Thyroid gland (tissue), 4 donors: ENCODE measurements around the gene LSAMP. TPM values are rescaled to one million over a fixed set of nuclear protein-coding genes. Genes with fewer than 3 reads are reported as not detected.

Source experiments
- DNase-seq, 2 donors: peaks; one replicate each; pipeline ENCODE4 v3.0.0-alpha.2; 2019
- H3K27ac ChIP-seq, 3 donors: fragments of 200-600 bp; sonication (generic); 1 replicate in 2 of 3; 2 replicates in 1 of 3; pipeline ENCODE4 v1.5.1; 2016 to 2019; ENCODE audit warnings: mild to moderate bottlenecking in 1 of 3, moderate library complexity in 1 of 3
- H3K27me3 ChIP-seq: fragments of 200-600 bp; sonication (generic); one replicate; pipeline ENCODE4 v1.5.1; 2019
- H3K36me3 ChIP-seq, 2 donors: fragments of 200-600 bp; sonication (generic); one replicate each; pipeline ENCODE4 v1.5.1; 2016 to 2019
- H3K4me1 ChIP-seq, 2 donors: fragments of 200-600 bp; sonication (generic); one replicate each; pipeline ENCODE4 v1.5.1; 2017 to 2019
- H3K4me3 ChIP-seq, 3 donors: fragments of 200-600 bp; sonication (generic); replicated peaks in 1 of 3; 1 replicate in 2 of 3; 2 replicates in 1 of 3; pipeline ENCODE4 v1.5.1; 2016; ENCODE audit warnings: mild to moderate bottlenecking in 1 of 3
- H3K9me3 ChIP-seq: fragments of 200-600 bp; sonication (generic); one replicate; pipeline ENCODE4 v1.5.1; 2017
- CTCF ChIP-seq, 6 experiments: fragments of 200-600 bp in 3 of 6; fragments of 450-650 bp in 3 of 6; sonication (generic) in 3 of 6; IDR thresholded peaks; one replicate each; pipeline ENCODE4 v1.5.1; 2016 to 2019; ENCODE audit warnings: antibody characterized with exemption in 6 of 6, mild to moderate bottlenecking in 2 of 6, inconsistent platforms in 1 of 6, moderate library complexity in 1 of 6
- POLR2A ChIP-seq, 2 donors: fragments of 450-650 bp; IDR thresholded peaks; one replicate each; pipeline ENCODE4 v1.6.1; 2017; ENCODE audit warnings: antibody characterized with exemption in 2 of 2, mild to moderate bottlenecking in 2 of 2, moderate library complexity in 1 of 2
- WGBS, 2 donors: methylation state at CpG; one replicate each; pipeline ENCODE4 v1.1.5; 2017; 5-methylcytosine and 5-hydroxymethylcytosine counted together
- intact Hi-C: fragments of 100-400 bp; cut with DNase I; formaldehyde crosslinking; loops from one replicate; pipeline ENCODE4 v1.15.1; 2023
- total RNA-seq, 4 donors: library from RNA; depleted of rRNA; stranded (reverse); fragments of >200 nt; gene quantifications; one replicate each; pipeline ENCODE4 v1.2.3, GENCODE V29; 2016

Gene LSAMP
- total RNA-seq, 4 donors from 2014 or later = 0.78 to 2.0 (median 1.8) TPM

GRCh38 chr3:116405231-116405630, 40.1 kb downstream of the LSAMP start:
- Histone ChIP-seq H3K4me3 (no peak overlapping the region), H3K27ac (no peak overlapping the region), H3K4me1 (no peaks in the 10 kb centered on the region), H3K36me3 (no peaks in the 10 kb centered on the region), H3K9me3 (no peaks in the 10 kb centered on the region), H3K27me3 (no peaks in the 10 kb centered on the region)
- 88 to 94% methylated on average over 2 of the region's 2 CpGs for WGBS, 2 donors
- no peak for DNase-seq
- intact Hi-C loops = no loop called here
- no peak for TF ChIP-seq CTCF (IDR thresholded peaks at IDR 0.05)
- no peak for TF ChIP-seq POLR2A (IDR thresholded peaks at IDR 0.05)

GRCh38 chr3:116399701-116400226, 45.5 kb downstream of the LSAMP start:
- Histone ChIP-seq H3K27me3 (no peaks in the 10 kb centered on the region), H3K36me3 (no peaks in the 10 kb centered on the region), H3K4me3 (no peak overlapping the region), H3K27ac (no peak overlapping the region), H3K4me1 (no peaks in the 10 kb centered on the region), H3K9me3 (no peaks in the 10 kb centered on the region)
- TF ChIP-seq POLR2A (IDR thresholded peaks at IDR 0.05) (no peak), CTCF (IDR thresholded peaks at IDR 0.05) (no peak)
- 81 to 84% methylated on average over 2 of the region's 2 CpGs for WGBS, 2 donors
- intact Hi-C loops = no loop called here
- no peak for DNase-seq

GRCh38 chr3:116394365-116394764, 50.9 kb downstream of the LSAMP start:
- TF ChIP-seq POLR2A (IDR thresholded peaks at IDR 0.05) (no peak), CTCF (IDR thresholded peaks at IDR 0.05) (no peak)
- H3K27ac ChIP-seq = no peak overlapping the region
- intact Hi-C loops = no loop called here
- H3K4me1 ChIP-seq = no peaks in the 10 kb centered on the region
- H3K4me3 ChIP-seq = no peak overlapping the region
- no peaks in the 10 kb centered on the region for H3K27me3 ChIP-seq
- no peaks in the 10 kb centered on the region for H3K36me3 ChIP-seq
- no peak for DNase-seq
- 61 to 78% methylated on average over 4 of the region's 4 CpGs for WGBS, 2 donors
- H3K9me3 ChIP-seq = no peaks in the 10 kb centered on the region

- TF ChIP-seq POLR2A (IDR thresholded peaks at IDR 0.05) = no peak
- TF ChIP-seq CTCF (IDR thresholded peaks at IDR 0.05) = no peak
- no peak overlapping the region for H3K27ac ChIP-seq
- no peaks in the 10 kb centered on the region for H3K4me1 ChIP-seq
- no peaks in the 10 kb centered on the region for H3K27me3 ChIP-seq
- intact Hi-C loops = no loop called here
- H3K4me3 ChIP-seq = no peak overlapping the region
- no peaks in the 10 kb centered on the region for H3K36me3 ChIP-seq
- 77 to 89% methylated on average over 3 of the region's 3 CpGs for WGBS, 2 donors
- H3K9me3 ChIP-seq = no peaks in the 10 kb centered on the region
- DNase-seq = no peak
Measured at GRCh38 chr3:116393199-116393598, 52.1 kb downstream of the LSAMP start.

- Histone ChIP-seq H3K36me3 (no peaks in the 10 kb centered on the region), H3K27me3 (no peaks in the 10 kb centered on the region), H3K4me3 (no peak overlapping the region), H3K27ac (no peak overlapping the region), H3K9me3 (no peaks in the 10 kb centered on the region), H3K4me1 (no peaks in the 10 kb centered on the region)
- 90% methylated on average over 3 of the region's 3 CpGs; no CpG with 5 or more reads in 1 of the 2 donors for WGBS, 2 donors
- DNase-seq = no peak
- TF ChIP-seq POLR2A (IDR thresholded peaks at IDR 0.05) (no peak), CTCF (IDR thresholded peaks at IDR 0.05) (no peak)
- intact Hi-C loops = no loop called here
Measured at GRCh38 chr3:116392291-116392690, 53.0 kb downstream of the LSAMP start.
